Type B pancreatic cell (in vitro differentiated cells): ENCODE measurements around the gene TOPBP1. TPM values are rescaled to one million over a fixed set of nuclear protein-coding genes. Genes with fewer than 3 reads are reported as not detected.

Experiments
- DNase-seq: peaks from one replicate; pipeline ENCODE4 v3.0.0; 2021; ENCODE audit warnings: mixed read lengths; ENCODE audit not compliant: unreplicated experiment; ENCODE audit errors: extremely low spot score
- H3K27ac Mint-ChIP-seq: 2 replicates; pipeline ENCODE4 v1.8.0; 2021; ENCODE audit warnings: mild to moderate bottlenecking, mixed read lengths
- H3K27me3 Mint-ChIP-seq: 2 replicates; pipeline ENCODE4 v1.8.0; 2021; ENCODE audit warnings: mixed read lengths
- H3K36me3 Mint-ChIP-seq: 2 replicates; pipeline ENCODE4 v1.8.0; 2021; ENCODE audit warnings: mixed read lengths
- H3K4me1 Mint-ChIP-seq: one replicate; pipeline ENCODE4 v1.8.0; 2021; ENCODE audit warnings: mixed read lengths; ENCODE audit not compliant: unreplicated experiment
- H3K4me3 Mint-ChIP-seq: 2 replicates; pipeline ENCODE4 v1.8.0; 2021; ENCODE audit warnings: mild to moderate bottlenecking, mixed read lengths
- H3K9me3 Mint-ChIP-seq: 2 replicates; pipeline ENCODE4 v1.8.0; 2021; ENCODE audit warnings: mixed read lengths
- long read RNA-seq: library from polyadenylated mRNA; unstranded; transcript quantifications from one replicate; pipeline ENCODE4 v2.0.0, GENCODE V29; 2020
- total RNA-seq: library from RNA; stranded (reverse); gene quantifications from 2 replicates; pipeline ENCODE4 v1.2.1, GENCODE V29; 2021; ENCODE audit warnings: low replicate concordance
- TF ChIP-seq, protein P1 (sequence below): fragments of 200-600 bp; sonication (generic); conservative IDR thresholded peaks from 2 replicates; pipeline ENCODE4 v1.5.0; 2021; ENCODE audit warnings: antibody characterized with exemption, mild to moderate bottlenecking

The TOPBP1 gene
- total RNA-seq, result 30.5 and 44.4 TPM in 2 replicates
- long read RNA-seq, partial matches to known transcripts, result 12 of 16 reads
- long read RNA-seq, other reads (novel, unspliced or antisense), result 3 of 16 reads

DNA sequence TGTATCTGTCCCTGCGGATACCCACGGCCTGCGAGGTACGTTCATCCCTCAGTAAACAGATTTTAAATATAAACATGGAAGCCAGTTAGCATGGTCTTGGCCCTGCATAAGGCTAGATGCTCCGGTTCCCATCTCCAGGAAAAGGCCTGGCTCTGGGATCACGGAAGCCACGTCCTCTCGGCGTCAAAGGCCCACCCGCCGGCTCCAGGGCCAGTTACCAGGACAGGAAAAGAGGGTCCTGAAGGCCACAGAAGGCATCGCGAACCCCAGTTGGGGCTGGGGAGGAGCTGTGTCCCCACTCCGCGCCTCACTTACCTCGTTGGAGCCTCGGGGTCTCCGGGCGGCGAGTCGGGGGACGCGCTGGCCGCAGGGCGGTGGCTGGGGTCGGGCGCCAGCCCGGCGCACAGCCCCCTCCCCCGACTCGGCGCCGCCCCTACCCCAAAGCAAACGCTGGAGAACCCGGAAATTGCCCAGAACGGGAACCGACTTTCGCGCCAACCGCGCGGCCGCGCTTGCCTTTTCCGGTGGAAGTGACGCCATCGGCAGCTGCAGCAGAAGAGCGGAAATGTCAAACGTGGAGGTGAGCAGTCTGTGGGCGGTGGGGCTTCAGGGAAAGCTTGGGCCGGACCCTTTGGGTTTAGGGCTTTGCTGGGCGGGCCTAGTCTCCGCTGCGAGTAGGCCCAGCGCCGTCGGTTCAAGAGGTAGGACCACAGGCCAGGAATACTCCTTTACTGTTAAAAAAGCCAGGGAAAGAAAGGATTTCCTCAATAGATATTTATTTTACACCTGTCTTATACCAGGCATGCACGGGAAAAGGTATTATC lies at the start of gene TOPBP1:
Gene TOPBP1, minus strand, starts transcription at position 488 of the 824 bp plus-strand sequence. CDS start 814 bp downstream, outside the sequence.
- H3K27me3 Mint-ChIP-seq, result no peaks in the 10 kb centered on the region
- peak within 1 kb of the TSS; percentile 94 for H3K27ac Mint-ChIP-seq
- peak; percentile 85 for DNase-seq
- peak within 1 kb of the TSS; percentile 99 for H3K4me3 Mint-ChIP-seq
- peaks cover 26% of the 10 kb centered on the region for H3K4me1 Mint-ChIP-seq
- H3K36me3 Mint-ChIP-seq, result peaks cover 12% of the 10 kb centered on the region
- no peaks in the 10 kb centered on the region for H3K9me3 Mint-ChIP-seq
- TF ChIP-seq, protein P1, sequence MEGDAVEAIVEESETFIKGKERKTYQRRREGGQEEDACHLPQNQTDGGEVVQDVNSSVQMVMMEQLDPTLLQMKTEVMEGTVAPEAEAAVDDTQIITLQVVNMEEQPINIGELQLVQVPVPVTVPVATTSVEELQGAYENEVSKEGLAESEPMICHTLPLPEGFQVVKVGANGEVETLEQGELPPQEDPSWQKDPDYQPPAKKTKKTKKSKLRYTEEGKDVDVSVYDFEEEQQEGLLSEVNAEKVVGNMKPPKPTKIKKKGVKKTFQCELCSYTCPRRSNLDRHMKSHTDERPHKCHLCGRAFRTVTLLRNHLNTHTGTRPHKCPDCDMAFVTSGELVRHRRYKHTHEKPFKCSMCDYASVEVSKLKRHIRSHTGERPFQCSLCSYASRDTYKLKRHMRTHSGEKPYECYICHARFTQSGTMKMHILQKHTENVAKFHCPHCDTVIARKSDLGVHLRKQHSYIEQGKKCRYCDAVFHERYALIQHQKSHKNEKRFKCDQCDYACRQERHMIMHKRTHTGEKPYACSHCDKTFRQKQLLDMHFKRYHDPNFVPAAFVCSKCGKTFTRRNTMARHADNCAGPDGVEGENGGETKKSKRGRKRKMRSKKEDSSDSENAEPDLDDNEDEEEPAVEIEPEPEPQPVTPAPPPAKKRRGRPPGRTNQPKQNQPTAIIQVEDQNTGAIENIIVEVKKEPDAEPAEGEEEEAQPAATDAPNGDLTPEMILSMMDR, result no peak

DNA sequence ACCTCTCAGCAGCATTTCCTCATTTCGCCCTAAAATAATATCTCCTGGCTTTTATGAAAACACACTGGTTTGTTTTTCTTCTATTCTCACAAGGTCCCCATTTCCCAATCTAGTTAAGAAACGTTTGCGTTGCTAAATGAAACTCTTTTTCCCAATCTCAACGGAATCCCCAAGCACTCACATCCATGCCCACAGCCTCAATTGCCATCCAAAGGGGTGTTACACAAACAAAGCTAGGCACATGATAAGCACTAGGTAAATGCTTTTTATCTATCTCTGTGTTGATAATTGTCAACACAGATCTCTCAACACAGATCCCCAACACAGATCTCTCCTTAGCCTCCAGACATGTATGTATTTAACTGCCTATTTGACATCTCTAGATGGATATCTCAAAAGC lies 49.3 kb upstream of the TOPBP1 start:
- Mint-ChIP-seq H3K4me1 (no peaks in the 10 kb centered on the region), H3K9me3 (no peaks in the 10 kb centered on the region), H3K27ac (no peak overlapping the region), H3K4me3 (no peak overlapping the region), H3K27me3 (peaks cover 28% of the 10 kb centered on the region), H3K36me3 (no peaks in the 10 kb centered on the region)
- no peak for DNase-seq
- TF ChIP-seq, protein P1, result no peak

DNA sequence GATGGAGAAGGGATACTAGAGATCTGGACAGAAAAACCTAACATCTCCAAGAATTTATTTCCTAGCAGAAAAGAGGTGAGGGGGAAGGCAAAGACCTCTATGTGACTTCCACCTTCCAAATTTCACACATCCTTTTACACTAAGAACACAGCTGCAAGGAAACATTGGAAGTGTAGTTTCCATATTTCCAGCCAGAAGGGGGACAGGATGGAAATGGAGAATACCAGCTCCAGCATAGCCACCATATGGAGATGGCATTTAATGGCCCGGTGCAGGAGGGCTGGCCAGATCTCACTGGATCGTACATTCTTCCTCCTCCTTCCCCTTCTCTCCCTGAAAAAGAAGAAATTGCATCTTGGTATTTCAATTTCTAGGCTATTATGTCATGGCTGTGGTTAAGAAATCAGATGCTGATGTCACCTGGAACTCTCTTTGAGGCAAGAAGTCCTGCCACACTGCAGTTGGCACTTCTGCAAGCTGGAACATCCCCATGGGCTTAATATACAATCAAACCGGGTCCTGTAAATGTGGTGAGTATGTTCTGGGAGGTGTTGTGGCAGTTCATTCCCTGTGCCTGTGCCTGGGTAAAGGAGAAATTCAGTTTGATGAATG lies 47.5 kb upstream of the TOPBP1 start:
- no peak overlapping the region for H3K4me3 Mint-ChIP-seq
- H3K27me3 Mint-ChIP-seq, result peaks cover 32% of the 10 kb centered on the region
- H3K9me3 Mint-ChIP-seq, result no peaks in the 10 kb centered on the region
- TF ChIP-seq, protein P1, result no peak
- H3K36me3 Mint-ChIP-seq, result no peaks in the 10 kb centered on the region
- no peak for DNase-seq
- no peaks in the 10 kb centered on the region for H3K4me1 Mint-ChIP-seq
- no peak overlapping the region for H3K27ac Mint-ChIP-seq

DNA sequence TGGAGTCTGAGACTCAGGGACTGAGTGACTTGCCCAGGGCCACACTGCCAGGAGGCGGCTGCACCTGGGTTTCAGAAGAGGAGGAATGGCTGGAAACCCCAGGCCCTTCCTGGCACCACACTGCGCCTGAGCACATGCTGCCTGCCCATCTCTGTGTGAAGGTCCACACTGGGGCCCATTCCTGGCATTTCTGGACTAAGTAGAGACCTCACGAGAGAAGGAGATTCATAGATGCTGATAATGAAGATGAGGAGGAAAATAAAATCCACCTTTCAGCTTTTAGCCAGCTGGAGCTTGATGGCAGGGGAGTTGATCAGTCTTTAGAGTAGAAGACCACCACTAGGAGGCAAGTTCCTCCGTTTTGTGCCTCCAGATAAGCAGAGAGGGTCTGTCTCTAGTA lies 44.3 kb upstream of the TOPBP1 start:
- no peak for DNase-seq
- Mint-ChIP-seq H3K9me3 (no peaks in the 10 kb centered on the region), H3K27ac (no peak overlapping the region), H3K36me3 (no peaks in the 10 kb centered on the region), H3K27me3 (peaks cover 28% of the 10 kb centered on the region), H3K4me3 (no peak overlapping the region), H3K4me1 (no peaks in the 10 kb centered on the region)
- TF ChIP-seq, protein P1, result no peak

DNA sequence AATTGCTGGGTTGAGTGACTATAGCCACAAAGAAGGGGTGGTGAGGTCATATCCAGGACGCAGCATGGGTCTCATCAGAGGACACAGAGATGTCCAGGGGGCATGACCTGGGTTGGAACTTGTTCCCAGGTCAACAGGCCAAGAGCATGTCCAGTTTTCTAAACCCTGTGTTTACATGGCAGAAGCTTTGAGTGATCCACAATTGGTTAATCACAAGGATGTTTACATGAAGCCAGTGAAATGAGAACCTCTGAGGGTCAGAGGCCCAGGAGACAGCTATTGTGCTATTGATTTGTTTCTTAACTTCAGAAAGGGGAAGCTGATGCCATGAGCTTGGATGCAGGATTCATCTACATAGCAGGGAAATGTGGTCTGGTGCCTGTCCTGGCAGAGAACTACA lies 42.2 kb upstream of the TOPBP1 start:
- no peaks in the 10 kb centered on the region for H3K36me3 Mint-ChIP-seq
- no peaks in the 10 kb centered on the region for H3K4me1 Mint-ChIP-seq
- H3K27ac Mint-ChIP-seq, result no peak overlapping the region
- TF ChIP-seq, protein P1, result no peak
- H3K9me3 Mint-ChIP-seq, result no peaks in the 10 kb centered on the region
- no peak overlapping the region for H3K4me3 Mint-ChIP-seq
- no peak for DNase-seq
- H3K27me3 Mint-ChIP-seq, result peaks cover 18% of the 10 kb centered on the region
